Right ventricle myocardium inferior (tissue), 1 donor: ENCODE measurements around the gene FANCI. TPM values are rescaled to one million over a fixed set of nuclear protein-coding genes. Genes with fewer than 3 reads are reported as not detected.
A peak's percentile ranks its signal among the peaks of the same experiment; 100 is the strongest.

Experiments used
- ATAC-seq: fragments of 200-7000 bp; cut with Tn5 transposase; one replicate; pipeline ENCODE4 v1.9.1; 2020; ENCODE audit warnings: mild to moderate bottlenecking, moderate library complexity
- DNase-seq: peaks from one replicate; pipeline ENCODE4 v3.0.0; 2021; ENCODE audit errors: missing footprints
- intact Hi-C: fragments of 100-400 bp; cut with DNase I; formaldehyde crosslinking; loops from one replicate; pipeline ENCODE4 v1.11.0; 2022
- total RNA-seq: library from RNA; stranded (reverse); fragmentation: NEBNext Ultra II Directional; extraction: Animal tissue kit (Norgen Biotek cat#: 25700); gene quantifications from one replicate; pipeline ENCODE4 v1.2.1, GENCODE V29; 2021
- donor health status: DM: no; HTN: yes; CAD: no; lungs with severe emphysema.

Gene FANCI
- total RNA-seq, 1 donor from 2014 or later = 3.2 TPM

- DNase-seq = no peak
- intact Hi-C loops = no loop called here
- no peak for ATAC-seq
These were observed 49.2 kb downstream of the FANCI start for GRCh38 chr15:89293012-89293411.

GRCh38 chr15:89299896-89300295, 56.1 kb downstream of the FANCI start:
- intact Hi-C loops = loop anchor here (10.0 kb wide), 1 partner anchor 95 kb away; no protein-coding TSS in a partner anchor
- ATAC-seq = no peak
- no peak for DNase-seq

DNA sequence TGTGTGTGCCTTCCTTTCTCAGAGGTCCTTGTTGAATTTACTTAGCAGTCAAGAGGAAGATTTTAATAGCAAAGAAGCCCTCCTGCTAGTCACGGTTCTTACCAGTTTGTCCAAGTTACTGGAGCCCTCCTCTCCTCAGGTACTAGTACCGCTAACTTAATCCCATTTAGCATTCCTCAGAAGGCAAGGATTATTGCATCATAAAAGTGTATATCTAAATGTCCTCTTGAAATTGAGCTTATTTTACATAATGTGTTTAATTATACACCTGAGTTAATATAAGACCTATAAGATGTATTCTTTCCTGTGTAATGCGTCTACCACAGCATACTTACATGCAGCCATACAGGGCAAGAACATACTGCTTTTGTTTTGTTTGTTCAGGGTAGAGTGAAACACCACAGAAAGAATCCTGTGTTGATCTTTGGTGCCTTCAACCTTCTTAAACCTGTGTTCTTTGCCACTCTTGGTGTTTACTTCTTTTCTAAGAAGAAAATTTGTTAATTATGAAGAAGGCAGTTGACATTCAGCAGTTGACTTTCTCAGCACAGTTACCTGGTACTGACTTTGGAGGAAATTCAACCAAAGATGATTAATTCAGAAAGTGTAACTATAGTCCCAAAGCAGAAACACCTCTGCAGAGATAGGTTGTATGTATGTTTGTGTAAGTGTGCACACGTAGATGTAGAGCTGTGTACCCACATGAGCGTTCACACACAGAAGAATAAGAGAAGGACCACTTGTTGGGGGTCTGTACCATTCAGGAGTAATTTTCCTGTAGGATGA, 57.7 kb downstream of the FANCI start:
- intact Hi-C loops = loop anchor here (10.0 kb wide), 1 partner anchor 97 kb away; no protein-coding TSS in a partner anchor
- DNase-seq = no peak
- no peak for ATAC-seq

GRCh38 chr15:89303986-89304385, 60.2 kb downstream of the FANCI start:
- DNase-seq (no peak), ATAC-seq (no peak)
- intact Hi-C loops = loop anchor here (10.0 kb wide), 1 partner anchor 99 kb away; no protein-coding TSS in a partner anchor

DNA sequence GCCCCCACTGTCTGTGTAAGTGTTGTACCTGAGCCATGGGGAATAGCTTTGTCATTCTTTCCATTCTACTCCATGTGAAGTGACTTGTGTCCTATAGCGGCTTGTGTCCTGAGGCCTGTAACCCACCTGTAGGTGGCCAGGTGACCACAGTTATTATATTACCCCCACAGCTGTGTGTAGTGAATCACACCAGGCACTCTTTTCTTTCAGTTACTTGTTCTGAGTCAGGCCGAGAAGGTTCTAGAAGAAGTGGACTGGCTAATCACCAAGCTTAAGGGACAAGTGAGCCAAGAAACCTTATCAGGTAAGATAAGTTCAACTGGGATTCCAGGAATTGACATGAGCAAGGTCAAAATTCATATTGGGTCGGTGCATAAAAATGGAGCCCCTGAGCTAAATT, 61.6 kb downstream of the FANCI start:
- DNase-seq (no peak), ATAC-seq (no peak)
- intact Hi-C loops = loop anchor here (10.0 kb wide), 1 partner anchor 101 kb away; no protein-coding TSS in a partner anchor

GRCh38 chr15:89307046-89307587, 63.3 kb downstream of the FANCI start:
- DNase-seq (no peak), ATAC-seq (no peak)
- intact Hi-C loops = loop anchor here (10.0 kb wide), 1 partner anchor 102 kb away; no protein-coding TSS in a partner anchor

DNA sequence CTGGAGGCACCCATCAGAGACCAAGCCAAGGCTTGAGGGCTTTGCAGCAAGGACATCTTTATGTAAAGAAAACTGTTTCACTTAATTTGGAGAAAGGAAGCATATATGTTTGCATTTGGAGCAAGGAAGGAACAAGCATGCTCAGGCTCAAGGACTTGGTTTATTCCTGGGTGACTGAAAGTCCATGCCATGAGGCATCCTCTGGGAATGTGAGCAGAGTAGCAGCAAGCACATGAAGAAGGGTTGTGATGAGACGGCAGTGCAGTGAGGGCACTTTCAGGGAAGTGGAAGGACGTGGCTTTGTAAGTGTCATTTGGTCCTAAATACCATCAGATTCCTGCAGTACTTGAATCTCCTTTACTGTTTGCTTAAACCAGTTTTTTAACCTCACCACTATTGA, 64.0 kb downstream of the FANCI start:
- no peak for DNase-seq
- intact Hi-C loops = loop anchor here (10.0 kb wide), 1 partner anchor 103 kb away; no protein-coding TSS in a partner anchor
- ATAC-seq = no peak

DNA sequence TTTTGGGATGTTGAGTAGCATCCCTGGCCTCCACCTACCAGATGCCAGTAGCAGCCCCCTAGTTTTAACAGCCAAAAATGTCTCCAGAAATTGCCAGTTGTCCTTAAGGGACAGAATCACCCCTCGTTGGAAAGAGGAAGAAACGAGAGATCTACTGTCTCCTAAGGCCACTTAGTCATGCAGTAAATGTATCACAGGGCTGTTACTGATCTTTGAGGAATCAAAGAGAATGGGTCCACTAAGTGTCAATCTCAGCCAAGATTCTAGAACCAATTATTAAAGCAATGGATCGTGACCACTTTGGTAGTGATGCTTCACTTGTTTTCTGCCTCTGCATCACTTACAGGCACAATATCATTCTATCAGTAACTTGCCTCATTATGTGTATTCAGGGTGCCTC, 64.5 kb downstream of the FANCI start:
- ATAC-seq (no peak), DNase-seq (no peak)
- intact Hi-C loops = loop anchor here (10.0 kb wide), 1 partner anchor 103 kb away; no protein-coding TSS in a partner anchor

DNA sequence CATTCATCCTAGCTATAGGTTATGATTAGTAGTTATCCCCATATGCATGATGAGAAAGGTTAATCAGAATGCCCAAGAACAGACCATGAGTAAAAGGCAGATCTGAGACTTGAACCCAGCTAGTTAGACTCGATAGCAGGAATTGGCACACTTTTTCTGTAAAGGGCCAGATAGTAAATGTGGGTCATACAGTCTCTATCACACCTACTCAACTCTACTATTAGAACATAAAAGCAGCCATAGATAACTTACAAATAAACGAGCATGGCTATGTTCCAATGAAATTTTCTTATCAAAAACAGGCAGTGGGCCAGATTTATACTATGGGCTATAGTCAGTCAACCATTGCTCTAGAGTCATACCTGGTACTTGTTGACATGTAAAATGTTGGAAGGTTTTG, 66.2 kb downstream of the FANCI start:
- DNase-seq (no peak), ATAC-seq (no peak)
- intact Hi-C loops = loop anchor here (10.0 kb wide), 1 partner anchor 105 kb away; no protein-coding TSS in a partner anchor

DNA sequence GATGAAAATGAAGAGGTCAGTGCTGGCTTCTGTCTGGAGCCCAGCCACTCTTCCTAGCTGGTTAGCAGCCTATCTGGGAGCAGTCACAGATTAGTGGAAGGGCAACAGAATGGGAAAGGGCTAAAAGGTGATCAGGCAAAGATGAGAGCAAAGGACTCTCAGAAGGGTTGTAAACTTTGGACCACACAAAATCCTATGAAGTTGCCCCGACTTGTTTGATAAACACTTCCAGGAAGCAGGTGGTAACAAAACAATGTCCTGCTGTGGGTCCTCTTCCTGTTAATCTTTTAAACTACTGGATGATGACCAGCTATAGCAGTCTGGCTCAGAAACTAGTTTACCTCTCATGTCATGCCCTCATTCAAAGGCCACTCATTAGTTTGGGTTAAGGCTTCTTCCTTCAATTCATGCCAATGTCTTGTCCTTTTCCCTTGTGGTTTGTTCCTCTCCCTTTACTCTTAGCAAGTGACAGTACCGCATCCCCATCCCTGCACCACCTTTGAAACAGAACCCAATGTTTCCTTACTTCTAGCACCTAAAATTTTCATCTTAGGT, 71.7 kb downstream of the FANCI start:
- no peak for ATAC-seq
- no peak for DNase-seq
- intact Hi-C loops = no loop called here

DNA sequence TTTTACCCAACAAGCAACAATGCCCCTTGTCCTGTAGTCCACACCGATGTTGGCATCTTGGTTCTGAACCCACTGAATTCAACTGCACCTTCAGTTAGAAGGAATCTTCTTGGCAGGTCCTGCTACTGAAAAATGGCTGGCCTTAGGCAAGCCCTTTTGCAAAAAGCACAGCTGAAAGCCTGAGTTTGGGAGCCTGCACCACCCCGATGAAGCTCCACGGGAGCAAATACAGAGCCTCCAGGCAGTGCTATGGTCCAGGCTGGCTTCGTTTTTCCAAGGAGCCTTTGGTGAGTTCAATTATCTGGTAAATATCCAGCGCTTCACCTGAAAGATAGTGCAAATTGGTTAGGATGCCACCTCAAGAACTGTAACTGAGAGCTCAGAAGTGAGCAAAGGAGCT, 72.7 kb downstream of the FANCI start:
- ATAC-seq = no peak
- intact Hi-C loops = no loop called here
- no peak for DNase-seq

- ATAC-seq = no peak
- intact Hi-C loops = no loop called here
- DNase-seq = no peak
These were observed 73.5 kb downstream of the FANCI start for GRCh38 chr15:89317186-89317720.

DNA sequence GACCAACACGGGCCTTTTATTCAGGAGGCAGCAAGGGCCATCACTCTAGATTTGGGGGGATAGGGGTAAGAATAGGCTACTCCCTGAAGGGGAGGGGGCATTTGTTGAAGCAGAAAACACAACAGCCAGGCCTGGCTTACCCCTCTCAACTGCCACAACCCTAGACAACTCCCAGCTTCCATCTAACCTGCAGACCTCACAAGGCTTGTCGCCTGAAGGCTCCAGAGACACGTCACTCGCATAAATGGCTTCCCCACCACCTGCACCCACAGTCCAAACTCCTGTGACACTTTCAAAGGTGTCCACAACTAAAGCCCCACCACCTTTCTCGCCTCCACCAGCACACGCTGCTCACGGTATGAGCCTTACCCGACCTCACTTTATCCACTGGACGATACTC, 75.9 kb downstream of the FANCI start:
- DNase-seq (no peak), ATAC-seq (no peak)
- intact Hi-C loops = no loop called here

DNA sequence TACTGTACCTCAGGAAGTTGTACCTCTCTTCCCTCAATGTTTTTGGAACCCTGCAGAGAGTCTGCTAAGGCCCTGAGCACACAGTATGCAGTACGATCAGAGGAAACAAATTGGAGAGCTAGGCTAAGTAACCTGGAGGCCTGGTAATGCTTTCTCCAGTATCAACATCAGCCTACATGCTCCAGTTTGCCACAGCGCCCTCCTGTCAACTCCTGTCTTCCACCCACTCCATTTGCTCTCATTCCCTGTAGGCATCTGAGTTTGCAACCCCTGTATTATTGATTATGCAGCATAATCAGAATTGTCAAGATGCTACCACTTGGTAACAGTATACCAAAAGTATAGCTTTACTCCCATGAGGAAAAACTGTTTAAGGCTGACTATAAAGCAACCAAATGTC, 76.4 kb downstream of the FANCI start:
- DNase-seq (peak; percentile 33), ATAC-seq (no peak)
- intact Hi-C loops = no loop called here

DNA sequence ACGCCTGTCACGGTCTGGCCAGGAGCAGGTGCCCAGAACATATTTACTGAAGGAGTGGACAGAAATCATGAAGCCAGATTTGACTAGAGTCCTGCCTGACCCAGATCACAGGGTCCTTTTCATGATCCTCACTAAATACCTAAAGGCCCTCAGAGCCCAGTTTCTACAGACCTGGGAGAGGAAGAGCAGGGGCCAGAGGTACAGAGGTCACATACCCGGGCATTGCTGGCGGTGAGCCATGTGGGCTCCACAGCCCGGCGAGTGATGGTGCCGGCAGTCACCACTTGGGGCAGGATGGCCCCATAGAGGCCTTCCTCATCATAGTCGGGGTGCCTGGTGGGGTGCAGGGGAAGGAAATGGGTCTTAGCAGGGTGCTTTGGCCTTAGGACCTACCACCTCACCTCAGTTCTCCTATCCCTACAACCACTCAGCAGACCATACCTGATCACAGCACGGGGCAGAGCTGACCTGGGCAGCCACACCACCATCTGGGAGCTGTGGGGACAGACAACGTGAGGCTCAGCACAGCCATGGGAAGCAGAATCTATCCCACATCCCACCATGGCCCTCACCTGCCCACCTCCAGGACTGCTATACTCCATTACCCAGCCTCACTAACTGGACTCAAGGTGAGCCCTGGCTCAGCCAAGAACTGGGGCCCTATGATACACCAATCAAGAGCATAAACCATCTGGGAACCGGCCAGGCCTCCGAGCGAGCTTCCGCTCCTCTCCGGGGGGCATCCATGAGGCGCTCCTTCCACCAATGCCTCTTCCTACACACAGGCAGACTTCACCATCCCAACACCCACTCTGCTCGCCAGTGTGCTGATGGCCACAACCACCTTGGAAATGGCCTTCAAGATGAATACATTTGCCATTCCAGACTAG, 78.0 kb downstream of the FANCI start:
- ATAC-seq = no peak
- intact Hi-C loops = no loop called here
- peak; percentile 68 for DNase-seq

DNA sequence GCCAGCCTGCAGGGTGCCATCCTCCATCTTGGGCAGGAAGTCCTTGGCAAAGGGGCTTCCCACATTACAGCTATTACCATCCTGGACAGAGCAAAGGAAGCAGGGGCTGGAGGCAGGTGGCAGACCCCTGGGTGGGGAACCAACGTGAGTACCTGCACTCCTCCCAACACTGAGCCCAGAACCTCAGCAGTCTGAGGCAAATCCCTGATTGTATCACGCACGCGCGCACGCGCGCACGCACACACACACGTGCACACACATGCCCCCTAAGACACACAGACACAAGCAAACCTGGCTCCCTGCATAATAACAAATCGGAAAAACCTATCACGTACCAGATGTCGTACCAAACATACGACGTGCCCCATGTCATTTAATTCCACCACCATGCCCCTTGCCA, 79.0 kb downstream of the FANCI start:
- DNase-seq (no peak), ATAC-seq (no peak)
- intact Hi-C loops = no loop called here

DNA sequence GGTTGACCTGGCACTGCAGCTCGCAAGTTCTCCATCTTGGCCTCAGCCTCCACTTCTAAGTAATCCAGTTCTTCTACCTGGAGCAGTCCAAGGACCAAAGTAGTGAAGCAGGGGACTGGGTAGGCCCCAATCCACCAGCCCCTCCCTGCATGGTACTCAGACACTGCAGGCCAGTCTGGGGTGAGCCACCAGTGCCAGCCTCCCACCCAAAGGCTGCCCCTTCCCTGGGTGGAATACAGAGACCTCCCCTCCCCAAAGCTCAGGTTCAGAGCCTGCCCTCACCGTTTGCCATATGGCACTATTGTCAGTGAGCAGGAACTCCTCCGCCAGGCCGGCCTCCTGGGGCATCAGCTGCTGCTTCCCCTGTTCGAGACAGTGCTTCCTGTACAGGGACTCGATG, 80.0 kb downstream of the FANCI start:
- no peak for ATAC-seq
- DNase-seq = no peak
- intact Hi-C loops = no loop called here

DNA sequence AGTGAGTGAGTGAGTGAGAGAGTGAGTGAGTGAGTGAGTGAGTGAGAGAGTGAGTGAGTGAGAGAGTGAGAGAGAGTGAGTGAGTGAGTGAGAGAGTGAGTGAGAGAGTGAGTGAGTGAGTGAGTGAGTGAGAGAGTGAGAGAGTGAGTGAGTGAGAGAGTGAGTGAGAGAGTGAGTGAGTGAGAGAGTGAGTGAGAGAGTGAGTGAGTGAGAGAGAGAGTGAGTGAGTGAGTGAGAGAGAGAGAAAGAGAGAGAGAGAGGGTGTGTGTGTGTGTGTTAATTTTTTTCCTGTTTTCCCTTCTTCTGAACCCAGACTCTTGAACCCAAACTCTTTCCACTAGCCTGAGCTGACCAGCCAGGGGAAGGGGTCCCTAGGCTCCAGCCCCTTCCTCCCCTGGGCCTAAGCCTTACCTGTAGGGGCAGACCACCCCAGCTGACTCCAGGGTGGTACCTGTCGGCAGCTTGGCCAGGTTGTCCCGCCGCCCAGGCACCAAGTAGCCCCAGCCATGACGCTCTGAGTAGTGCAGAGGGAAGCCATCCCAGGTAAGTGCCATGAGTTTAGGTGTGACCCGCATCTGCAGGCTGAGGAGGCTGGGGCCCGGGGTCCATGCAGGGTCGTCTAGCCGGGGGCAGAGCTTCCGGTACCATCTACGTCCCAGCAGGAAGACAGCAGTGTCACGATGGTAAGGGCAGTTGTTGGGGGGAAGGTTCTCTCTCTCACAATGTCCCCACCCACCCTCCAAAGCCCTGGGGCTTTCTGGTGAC, 81.4 kb downstream of the FANCI start:
- ATAC-seq = no peak
- no peak for DNase-seq
- intact Hi-C loops = no loop called here
